Common myeloid progenitor, CD34-positive (primary cell): ENCODE results near the gene RNF180.
A peak's percentile ranks its signal among the peaks of the same experiment; 100 is the strongest.

Source experiments
- CTCF ChIA-PET: fragments of 350-600 bp; sonication (Branson Sonifier 250); formaldehyde crosslinking; loops from one replicate; lab custom pipeline; 2021; ENCODE audit warnings: antibody characterized with exemption; lab: Charles Lee
- POLR2A ChIA-PET: fragments of 350-600 bp; sonication (Branson Sonifier 250); formaldehyde crosslinking; loops from one replicate; lab custom pipeline; 2021; ENCODE audit warnings: antibody characterized with exemption; lab: Charles Lee
- DNase-seq, 3 donors: peaks; one replicate each; pipeline versions ENCODE4 v3.0.0 to v3.0.0-alpha.2; 2013
- H3K27ac ChIP-seq, 2 experiments: 1 replicate in 1 of 2; 2 replicates in 1 of 2; pipeline ENCODE4 v1.7.0; 2013; ENCODE audit warnings: inconsistent platforms in 2 of 2, low read length in 2 of 2, mild to moderate bottlenecking in 2 of 2, low read depth in 1 of 2, moderate library complexity in 1 of 2; ENCODE audit not compliant: severe bottlenecking in 2 of 2, insufficient read depth in 1 of 2, poor library complexity in 1 of 2
- H3K27me3 ChIP-seq, 5 experiments: replicated peaks in 2 of 5; 1 replicate in 3 of 5; 2 replicates in 2 of 5; pipeline versions ENCODE4 v1.6.1 to v1.7.0; 2013; ENCODE audit warnings: low read length in 4 of 5, mild to moderate bottlenecking in 2 of 5, moderate library complexity in 2 of 5, inconsistent platforms in 1 of 5; ENCODE audit not compliant: insufficient read depth in 5 of 5, control insufficient read depth in 4 of 5
- H3K36me3 ChIP-seq, 4 experiments: 1 replicate in 2 of 4; 2 replicates in 2 of 4; pipeline versions ENCODE4 v1.6.1 to v1.7.0; 2013; ENCODE audit warnings: low read length in 3 of 4, control low read depth in 1 of 4, mild to moderate bottlenecking in 1 of 4; ENCODE audit not compliant: control insufficient read depth in 4 of 4, insufficient read depth in 4 of 4
- H3K4me1 ChIP-seq, 4 experiments: 1 replicate in 3 of 4; 2 replicates in 1 of 4; pipeline versions ENCODE4 v1.6.1 to v1.7.1; 2013; ENCODE audit warnings: low read length in 3 of 4, mild to moderate bottlenecking in 3 of 4, control low read depth in 1 of 4, inconsistent platforms in 1 of 4, moderate library complexity in 1 of 4; ENCODE audit not compliant: control insufficient read depth in 4 of 4, insufficient read depth in 4 of 4; ENCODE audit errors: control extremely low read depth in 1 of 4
- H3K4me3 ChIP-seq, 7 experiments: 1 replicate in 4 of 7; 2 replicates in 3 of 7; pipeline versions ENCODE4 v1.5.1 to v1.7.0; 2013; ENCODE audit warnings: mild to moderate bottlenecking in 7 of 7, low read length in 6 of 7, moderate library complexity in 6 of 7, inconsistent platforms in 2 of 7, low read depth in 2 of 7, control low read depth in 1 of 7; ENCODE audit not compliant: insufficient read depth in 4 of 7, control insufficient read depth in 1 of 7; ENCODE audit errors: extremely low read depth in 1 of 7
- H3K9me3 ChIP-seq, 5 experiments: 1 replicate in 4 of 5; 2 replicates in 1 of 5; pipeline versions ENCODE4 v1.6.1 to v1.7.1; 2013; ENCODE audit warnings: low read length in 4 of 5, mild to moderate bottlenecking in 2 of 5, inconsistent platforms in 1 of 5, low read depth in 1 of 5, moderate library complexity in 1 of 5; ENCODE audit not compliant: control insufficient read depth in 4 of 5, insufficient read depth in 2 of 5; ENCODE audit errors: control extremely low read depth in 1 of 5
- WGBS: methylation state at CpG from one replicate; pipeline ENCODE4 v1.1.5; 2013; ENCODE audit not compliant: insufficient coverage; 5-methylcytosine and 5-hydroxymethylcytosine counted together

The RNF180 gene

GRCh38 chr5:64180661-64181343, 15.2 kb downstream of the RNF180 start:
- Histone ChIP-seq H3K9me3 (no peaks in the 10 kb centered on the region), H3K4me3 (no peak overlapping the region), H3K4me1 (no peaks in the 10 kb centered on the region), H3K27ac (no peak overlapping the region), H3K27me3 (no peaks in the 10 kb centered on the region), H3K36me3 (no peaks in the 10 kb centered on the region)
- ChIA-PET POLR2A (no interaction called here), CTCF (interaction anchor here (0.8 kb wide), 1 partner anchor 38 kb away, joined by 3 read pairs; no protein-coding TSS in a partner anchor)
- WGBS: 56% methylated on average over 5 of the region's 8 CpGs
- peak in 2 of 3 donors; percentile 29 to 39 for DNase-seq

GRCh38 chr5:64181440-64181839, 15.8 kb downstream of the RNF180 start:
- no peak overlapping the region for H3K4me3 ChIP-seq
- no peaks in the 10 kb centered on the region for H3K27me3 ChIP-seq
- no peak overlapping the region for H3K27ac ChIP-seq
- no peak for DNase-seq
- ChIA-PET CTCF (no interaction called here), POLR2A (no interaction called here)
- no CpG with 5 or more reads among the region's 2 CpGs for WGBS
- H3K9me3 ChIP-seq: no peaks in the 10 kb centered on the region
- no peaks in the 10 kb centered on the region for H3K36me3 ChIP-seq
- H3K4me1 ChIP-seq: no peaks in the 10 kb centered on the region

- H3K36me3 ChIP-seq: no peaks in the 10 kb centered on the region
- ChIA-PET POLR2A (no interaction called here), CTCF (no interaction called here)
- H3K9me3 ChIP-seq: no peaks in the 10 kb centered on the region
- DNase-seq: no peak
- no CpG with 5 or more reads among the region's 1 CpG for WGBS
- H3K27ac ChIP-seq: no peak overlapping the region
- no peaks in the 10 kb centered on the region for H3K4me1 ChIP-seq
- no peak overlapping the region for H3K4me3 ChIP-seq
- peaks cover 0 to 3% (median 0%) of the 10 kb centered on the region in 5 experiments for H3K27me3 ChIP-seq
Measured at GRCh38 chr5:64183956-64184355, 18.3 kb downstream of the RNF180 start.

GRCh38 chr5:64184832-64185231, 19.2 kb downstream of the RNF180 start:
- peaks cover 0 to 3% (median 0%) of the 10 kb centered on the region in 5 experiments for H3K27me3 ChIP-seq
- no peak for DNase-seq
- no peaks in the 10 kb centered on the region for H3K36me3 ChIP-seq
- H3K4me1 ChIP-seq: no peaks in the 10 kb centered on the region
- H3K27ac ChIP-seq: no peak overlapping the region
- CTCF ChIA-PET: no interaction called here
- WGBS: 100% methylated on average over 1 of the region's 1 CpG
- POLR2A ChIA-PET: no interaction called here
- H3K4me3 ChIP-seq: no peak overlapping the region
- no peaks in the 10 kb centered on the region for H3K9me3 ChIP-seq

- POLR2A ChIA-PET: no interaction called here
- CTCF ChIA-PET: interaction anchor here (1.0 kb wide), 1 partner anchor 124 kb away, joined by 4 read pairs; no protein-coding TSS in a partner anchor
- DNase-seq: no peak
- H3K4me1 ChIP-seq: no peaks in the 10 kb centered on the region
- 100% methylated on average over 1 of the region's 1 CpG for WGBS
- no peaks in the 10 kb centered on the region for H3K9me3 ChIP-seq
- H3K27ac ChIP-seq: no peak overlapping the region
- H3K4me3 ChIP-seq: no peak overlapping the region
- H3K27me3 ChIP-seq: peaks cover 0 to 3% (median 0%) of the 10 kb centered on the region in 5 experiments
- H3K36me3 ChIP-seq: no peaks in the 10 kb centered on the region
Measured at GRCh38 chr5:64188776-64189175, 23.1 kb downstream of the RNF180 start.

- no peaks in the 10 kb centered on the region for H3K36me3 ChIP-seq
- no peaks in the 10 kb centered on the region for H3K4me1 ChIP-seq
- H3K4me3 ChIP-seq: no peak overlapping the region
- WGBS: no CpG with 5 or more reads among the region's 2 CpGs
- POLR2A ChIA-PET: no interaction called here
- no peak for DNase-seq
- CTCF ChIA-PET: no interaction called here
- no peak overlapping the region for H3K27ac ChIP-seq
- H3K27me3 ChIP-seq: peaks cover 0 to 3% (median 0%) of the 10 kb centered on the region in 5 experiments
- H3K9me3 ChIP-seq: no peaks in the 10 kb centered on the region
Measured at GRCh38 chr5:64190562-64191306, 25.1 kb downstream of the RNF180 start.

- no CpG with 5 or more reads among the region's 3 CpGs for WGBS
- H3K4me1 ChIP-seq: no peaks in the 10 kb centered on the region
- H3K9me3 ChIP-seq: no peaks in the 10 kb centered on the region
- no peaks in the 10 kb centered on the region for H3K27me3 ChIP-seq
- CTCF ChIA-PET: no interaction called here
- H3K27ac ChIP-seq: no peak overlapping the region
- POLR2A ChIA-PET: no interaction called here
- no peak overlapping the region for H3K4me3 ChIP-seq
- DNase-seq: no peak
- no peaks in the 10 kb centered on the region for H3K36me3 ChIP-seq
Measured at GRCh38 chr5:64195981-64196380, 30.3 kb downstream of the RNF180 start.
